Activated B cell treated with CpG ODN at 0.5 μM for 24 hours (primary cell): ENCODE results near the gene RUVBL2. TPM values are rescaled to one million over a fixed set of nuclear protein-coding genes. Genes with fewer than 3 reads are reported as not detected.

Experiments used
- ATAC-seq: fragments of 200-7000 bp; cut with Tn5 transposase; one replicate; pipeline ENCODE4 v1.10.0; 2021; ENCODE audit warnings: low read depth, mild to moderate bottlenecking, moderate library complexity
- CTCF ChIA-PET: fragments of 350-600 bp; sonication (Branson Sonifier 250); formaldehyde crosslinking; loops from one replicate; lab custom pipeline; 2021; ENCODE audit warnings: antibody characterized with exemption; lab: Charles Lee
- POLR2A ChIA-PET: fragments of 350-600 bp; sonication (Branson Sonifier 250); formaldehyde crosslinking; loops from one replicate; lab custom pipeline; 2021; ENCODE audit warnings: antibody characterized with exemption; lab: Charles Lee
- DNase-seq: peaks from one replicate; pipeline ENCODE4 v3.0.0; 2022
- H3K27ac Mint-ChIP-seq: one replicate; pipeline ENCODE4 v1.8.0; 2020; ENCODE audit warnings: mixed read lengths
- H3K27me3 Mint-ChIP-seq: one replicate; pipeline ENCODE4 v1.8.0; 2021; ENCODE audit warnings: mixed read lengths
- H3K36me3 Mint-ChIP-seq: one replicate; pipeline ENCODE4 v1.8.0; 2021; ENCODE audit warnings: low read depth, mixed read lengths
- H3K4me1 Mint-ChIP-seq: one replicate; pipeline ENCODE4 v1.8.0; 2021; ENCODE audit warnings: mixed read lengths
- H3K4me3 Mint-ChIP-seq: one replicate; pipeline ENCODE4 v1.8.0; 2020; ENCODE audit warnings: mild to moderate bottlenecking, mixed read lengths
- H3K9me3 Mint-ChIP-seq: one replicate; pipeline ENCODE4 v1.8.0; 2020; ENCODE audit warnings: mixed read lengths
- CTCF ChIP-seq: fragments of 200-600 bp; IDR thresholded peaks from one replicate; pipeline ENCODE4 v1.8.0; 2022; ENCODE audit warnings: antibody characterized with exemption, mild to moderate bottlenecking
- intact Hi-C: fragments of 100-400 bp; cut with micrococcal nuclease; formaldehyde crosslinking; loops from one replicate; pipeline ENCODE4 v1.15.1; 2024
- total RNA-seq: library from RNA; stranded (reverse); gene quantifications from 2 replicates; pipeline ENCODE4 v1.2.3, GENCODE V29; 2022

Gene RUVBL2
- total RNA-seq, 1 donor from 2014 or later = 75.6 TPM

DNA sequence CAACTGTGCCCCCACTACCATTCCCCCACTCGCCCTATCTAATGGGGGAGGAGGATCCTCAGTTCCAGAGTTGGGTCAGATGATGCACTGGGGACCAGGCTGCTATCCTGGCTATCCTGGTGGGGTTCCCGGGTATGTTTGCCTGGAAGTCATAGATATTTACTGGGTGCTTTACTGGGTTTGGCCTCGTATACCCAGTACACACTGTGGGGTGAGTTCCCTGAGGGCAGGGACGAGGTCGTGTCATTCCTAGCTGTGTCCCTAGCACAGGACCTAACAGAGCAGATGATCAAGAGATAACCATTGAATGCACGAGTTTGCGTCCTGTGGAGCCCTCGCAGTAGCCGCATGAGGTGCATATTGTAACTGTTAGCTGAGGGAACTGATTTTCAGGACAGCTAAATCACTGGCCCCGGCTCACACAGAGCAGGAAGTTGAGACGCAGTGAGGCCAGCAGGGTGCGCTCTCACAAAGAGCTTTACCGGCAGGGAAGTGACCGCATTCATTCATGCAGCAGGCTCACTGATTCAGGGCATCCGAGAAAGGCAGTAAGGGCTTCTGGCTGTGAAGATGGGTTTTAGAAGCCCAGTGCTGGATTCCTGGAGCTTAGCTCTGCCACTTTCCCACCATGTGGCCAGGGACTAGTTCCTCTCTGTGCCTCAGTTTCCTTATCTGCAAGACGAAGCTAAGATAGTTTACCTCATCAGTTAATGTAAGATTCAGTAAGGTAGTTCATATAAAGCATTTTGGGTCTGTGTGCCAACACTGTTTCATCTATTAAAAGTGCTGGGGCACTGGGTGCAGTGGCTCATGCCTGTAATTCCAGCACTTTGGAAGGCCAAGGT, 6.0 kb downstream of the RUVBL2 start:
- intact Hi-C loops = loop anchor here (1.0 to 10.0 kb wide), 5 partner anchors 75 to 875 kb away; partner anchors contain the start of genes AKT1S1, C19orf73, LIN7B and PPFIA3

DNA sequence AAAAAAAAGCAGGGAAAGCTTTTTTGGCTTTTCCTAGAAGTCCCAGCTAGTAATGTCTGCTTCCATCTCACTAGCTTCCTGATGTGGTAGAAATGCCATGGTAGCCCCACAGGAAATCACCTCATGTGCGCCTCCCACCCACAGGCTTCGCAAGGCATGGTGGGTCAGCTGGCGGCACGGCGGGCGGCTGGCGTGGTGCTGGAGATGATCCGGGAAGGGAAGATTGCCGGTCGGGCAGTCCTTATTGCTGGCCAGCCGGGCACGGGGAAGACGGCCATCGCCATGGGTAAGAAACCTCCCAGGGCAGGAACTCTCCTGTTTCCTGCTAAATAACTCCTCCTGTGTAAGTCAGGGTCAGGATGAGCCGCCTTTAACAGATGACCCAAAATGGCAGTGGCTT, 10.4 kb downstream of the RUVBL2 start:
- ATAC-seq (no peak), DNase-seq (no peak)
- H3K4me3 Mint-ChIP-seq = no peak overlapping the region
- peaks cover 57% of the 10 kb centered on the region for H3K36me3 Mint-ChIP-seq
- ChIA-PET CTCF (interaction anchor here (1.5 kb wide), 1 partner anchor 11 kb away, joined by 5 read pairs; the partner anchor contains the start of gene GYS1), POLR2A (interaction anchor here (0.6 to 0.7 kb wide), 4 partner anchors 8 to 507 kb away, joined by 3 to 7 read pairs (median 3); no protein-coding TSS in a partner anchor)
- H3K27me3 Mint-ChIP-seq = no peaks in the 10 kb centered on the region
- intact Hi-C loops = no loop called here
- TF ChIP-seq CTCF = no peak
- peaks cover 2% of the 10 kb centered on the region for H3K4me1 Mint-ChIP-seq
- no peak overlapping the region for H3K27ac Mint-ChIP-seq
- H3K9me3 Mint-ChIP-seq = no peaks in the 10 kb centered on the region

More for the DNA sequence above, 6.0 kb downstream of the RUVBL2 start:
- H3K9me3 Mint-ChIP-seq = no peaks in the 10 kb centered on the region
- DNase-seq (peak; percentile 41), ATAC-seq (peak; percentile 86)
- peaks cover 11% of the 10 kb centered on the region for H3K4me1 Mint-ChIP-seq
- ChIA-PET POLR2A (interaction anchor here (0.6 to 1.1 kb wide), 2 partner anchors 26 to 128 kb away, joined by 4 to 5 read pairs; partner anchors contain the start of gene PPP1R15A), CTCF (interaction anchor here (0.7 to 1.7 kb wide), 8 partner anchors 9 to 212 kb away, joined by 3 to 8 read pairs (median 4); no protein-coding TSS in a partner anchor)
- no peak for TF ChIP-seq CTCF
- H3K27me3 Mint-ChIP-seq = no peaks in the 10 kb centered on the region
- peaks cover 34% of the 10 kb centered on the region for H3K36me3 Mint-ChIP-seq
- no peak overlapping the region for H3K27ac Mint-ChIP-seq
- no peak overlapping the region for H3K4me3 Mint-ChIP-seq

- CTCF ChIA-PET = no interaction called here
- H3K9me3 Mint-ChIP-seq = no peaks in the 10 kb centered on the region
- DNase-seq (no peak), ATAC-seq (no peak)
- H3K27me3 Mint-ChIP-seq = no peaks in the 10 kb centered on the region
- no peaks in the 10 kb centered on the region for H3K4me1 Mint-ChIP-seq
- TF ChIP-seq CTCF = no peak
- H3K36me3 Mint-ChIP-seq = peaks cover 58% of the 10 kb centered on the region
- POLR2A ChIA-PET = no interaction called here
- no peak overlapping the region for H3K4me3 Mint-ChIP-seq
- H3K27ac Mint-ChIP-seq = no peak overlapping the region
- intact Hi-C loops = no loop called here
These were observed 11.4 kb downstream of the RUVBL2 start for GRCh38 chr19:49004964-49005614.

- H3K27ac Mint-ChIP-seq = no peak overlapping the region
- no peaks in the 10 kb centered on the region for H3K9me3 Mint-ChIP-seq
- POLR2A ChIA-PET = interaction anchor here (0.9 kb wide), 1 partner anchor 14 kb away, joined by 5 read pairs; the partner anchor contains the start of genes GYS1 and RUVBL2
- H3K4me3 Mint-ChIP-seq = no peak overlapping the region
- no peak for ATAC-seq
- no peaks in the 10 kb centered on the region for H3K4me1 Mint-ChIP-seq
- intact Hi-C loops = no loop called here
- TF ChIP-seq CTCF = no peak
- DNase-seq = no peak
- CTCF ChIA-PET = no interaction called here
- H3K27me3 Mint-ChIP-seq = no peaks in the 10 kb centered on the region
- H3K36me3 Mint-ChIP-seq = peaks cover 72% of the 10 kb centered on the region
These were observed 13.2 kb downstream of the RUVBL2 start for GRCh38 chr19:49006905-49007304.

DNA sequence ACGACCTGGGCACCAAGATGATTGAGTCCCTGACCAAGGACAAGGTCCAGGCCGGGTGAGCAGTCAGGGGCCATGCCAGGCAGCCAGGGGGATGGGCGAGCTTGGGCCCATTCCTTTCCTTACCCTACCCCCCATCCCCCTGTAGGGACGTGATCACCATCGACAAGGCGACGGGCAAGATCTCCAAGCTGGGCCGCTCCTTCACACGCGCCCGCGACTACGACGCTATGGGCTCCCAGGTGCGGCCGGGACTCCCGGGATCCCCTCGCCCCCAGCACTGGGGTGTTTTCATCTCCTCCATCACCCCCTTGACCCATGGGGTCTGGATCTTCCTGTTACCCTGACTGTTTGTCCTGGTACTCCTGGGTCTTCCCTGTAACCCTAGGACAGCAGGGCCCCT, 16.1 kb downstream of the RUVBL2 start:
- ATAC-seq = no peak
- Mint-ChIP-seq H3K27me3 (no peaks in the 10 kb centered on the region), H3K27ac (no peak overlapping the region), H3K4me3 (no peak overlapping the region), H3K4me1 (no peaks in the 10 kb centered on the region), H3K9me3 (no peaks in the 10 kb centered on the region), H3K36me3 (peaks cover 74% of the 10 kb centered on the region)
- DNase-seq = no peak
- intact Hi-C loops = no loop called here
- POLR2A ChIA-PET = no interaction called here
- no peak for TF ChIP-seq CTCF
- CTCF ChIA-PET = no interaction called here
